Motor neuron (in vitro differentiated cells): ENCODE data around the gene RCAN2. TPM values are rescaled to one million over a fixed set of nuclear protein-coding genes. Genes with fewer than 3 reads are reported as not detected.
A peak's percentile ranks its signal among the peaks of the same experiment; 100 is the strongest.

Experiments
- ATAC-seq, 8 experiments: fragments of 200-7000 bp; cut with Tn5 transposase; replicated peaks in 6 of 8; 2 replicates each; pipeline ENCODE4 v1.8.0; 2021; ENCODE audit warnings: mild to moderate bottlenecking in 8 of 8, moderate library complexity in 8 of 8
- H3K27ac ChIP-seq, 2 donors: fragments of 250-450 bp; sonication (Bioruptor Pico); 2 replicates each; pipeline ENCODE4 v1.9.0; 2021; ENCODE audit warnings: antibody characterized with exemption in 2 of 2, mild to moderate bottlenecking in 2 of 2, moderate library complexity in 1 of 2
- H3K4me1 ChIP-seq, 2 donors: fragments of 250-450 bp; sonication (Bioruptor Pico); replicated peaks in 1 of 2; 2 replicates each; pipeline ENCODE4 v1.6.1; 2021; ENCODE audit warnings: antibody characterized with exemption in 2 of 2, mild to moderate bottlenecking in 2 of 2, moderate library complexity in 1 of 2
- H3K4me3 ChIP-seq, 5 donors: fragments of 250-450 bp; sonication (Bioruptor Pico); 2 replicates each; pipeline ENCODE4 v1.9.0; 2021; ENCODE audit warnings: antibody characterized with exemption in 5 of 5, mild to moderate bottlenecking in 5 of 5, moderate library complexity in 4 of 5
- WGBS, 10 experiments: fragments of 450-650 bp; shearing (Covaris generic); methylation state at CpG; one replicate each; pipeline ENCODE4 v1.0.0; 2022; 5-methylcytosine and 5-hydroxymethylcytosine counted together
- in situ Hi-C, 9 experiments: fragments of 400-800 bp; cut with MboI; loops; one replicate each; pipeline ENCODE4 v1.15.0; 2021; ENCODE audit warnings: low sequenced_read_pairs in 9 of 9, low pct_unique_long_range_greater_than_20kb in 2 of 9; ENCODE audit not compliant: unreplicated experiment in 9 of 9
- total RNA-seq, 8 experiments: library from RNA; unstranded; fragments of 300-600 nt; gene quantifications; 2 replicates each; pipeline versions ENCODE4 v1.2.3 to v1.2.4, GENCODE V29; 2022

The RCAN2 gene
- total RNA-seq, 8 experiments from 2014 or later: 0.27 to 104 (median 24.0) TPM; not detected in 1

- ATAC-seq: no peak
- Histone ChIP-seq H3K27ac (no peak overlapping the region), H3K4me1 (no peaks in the 10 kb centered on the region), H3K4me3 (no peak overlapping the region)
- WGBS, 10 experiments: 8 to 100% (median 54%) methylated on average over 1 to 3 of the region's 3 CpGs; no CpG with 5 or more reads in 4 of the 10 experiments
- in situ Hi-C loops: loop anchor here in 1 of 9 experiments (25.0 kb wide), 1 partner anchor 367 kb away; no protein-coding TSS in a partner anchor
Measured at GRCh38 chr6:46444772-46445454, 46.3 kb downstream of the RCAN2 start.

- H3K4me3 ChIP-seq: no peak overlapping the region
- no peaks in the 10 kb centered on the region for H3K4me1 ChIP-seq
- no peak for ATAC-seq
- WGBS, 10 experiments: 57 to 100% (median 81%) methylated on average over 1 to 3 of the region's 3 CpGs
- H3K27ac ChIP-seq: no peak overlapping the region
- in situ Hi-C loops: loop anchor here in 1 of 9 experiments (25.0 kb wide), 1 partner anchor 369 kb away; no protein-coding TSS in a partner anchor
Measured at GRCh38 chr6:46443623-46444022, 47.6 kb downstream of the RCAN2 start.

GRCh38 chr6:46440641-46441040 is 50.6 kb downstream of the RCAN2 start:
- no peak overlapping the region for H3K27ac ChIP-seq
- 0 to 90% (median 56%) methylated on average over 1 of the region's 1 CpG; no CpG with 5 or more reads in 1 of the 10 experiments for WGBS, 10 experiments
- in situ Hi-C loops: loop anchor here in 1 of 9 experiments (25.0 kb wide), 1 partner anchor 372 kb away; no protein-coding TSS in a partner anchor
- H3K4me1 ChIP-seq: peaks cover 0 to 6% of the 10 kb centered on the region in 2 donors
- ATAC-seq: no peak
- H3K4me3 ChIP-seq: no peak overlapping the region

DNA sequence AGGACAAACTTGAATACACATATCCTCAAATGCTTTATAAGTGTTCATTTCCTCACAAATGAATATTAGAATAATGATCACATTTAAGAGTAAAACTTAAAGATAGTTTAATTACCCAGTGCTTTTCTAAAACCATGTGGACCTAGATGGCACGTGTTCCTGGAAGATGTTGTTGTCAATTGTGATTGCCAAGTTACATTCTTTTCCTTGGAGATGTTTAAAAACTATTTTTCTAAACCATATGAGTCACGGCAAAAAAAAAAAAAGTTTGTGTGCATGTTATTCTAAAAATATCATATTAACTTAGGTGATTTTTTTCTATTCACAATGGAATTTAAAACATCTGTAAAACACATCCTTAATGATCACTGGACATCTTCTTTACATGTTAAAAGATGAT is 51.1 kb downstream of the RCAN2 start:
- in situ Hi-C loops: loop anchor here in 1 of 9 experiments (25.0 kb wide), 1 partner anchor 372 kb away; no protein-coding TSS in a partner anchor
- ATAC-seq: no peak

GRCh38 chr6:46438245-46438644 is 53.0 kb downstream of the RCAN2 start:
- ATAC-seq: no peak
- no peak overlapping the region for H3K27ac ChIP-seq
- H3K4me1 ChIP-seq: peaks cover 0 to 6% of the 10 kb centered on the region in 2 donors
- no peak overlapping the region for H3K4me3 ChIP-seq
- WGBS, 10 experiments: 69 to 100% (median 92%) methylated on average over 1 to 4 of the region's 4 CpGs; no CpG with 5 or more reads in 5 of the 10 experiments
- in situ Hi-C loops: loop anchor here in 1 of 9 experiments (25.0 kb wide), 1 partner anchor 374 kb away; no protein-coding TSS in a partner anchor

More for the DNA sequence above, 51.1 kb downstream of the RCAN2 start:
- 0 to 93% (median 65%) methylated on average over 1 to 2 of the region's 2 CpGs for WGBS, 10 experiments
- Histone ChIP-seq H3K4me1 (peaks cover 0 to 6% of the 10 kb centered on the region in 2 donors), H3K27ac (no peak overlapping the region), H3K4me3 (no peak overlapping the region)

GRCh38 chr6:46437671-46438221 is 53.5 kb downstream of the RCAN2 start:
- in situ Hi-C loops: loop anchor here in 1 of 9 experiments (25.0 kb wide), 1 partner anchor 375 kb away; no protein-coding TSS in a partner anchor
- ATAC-seq: peak in 6 of 8 experiments; percentile 34 to 76 (median 66)
- Histone ChIP-seq H3K4me1 (peaks cover 0 to 6% of the 10 kb centered on the region in 2 donors), H3K4me3 (no peak overlapping the region), H3K27ac (no peak overlapping the region)

GRCh38 chr6:46422619-46423018 is 68.6 kb downstream of the RCAN2 start:
- Histone ChIP-seq H3K4me1 (no peaks in the 10 kb centered on the region), H3K4me3 (no peak overlapping the region), H3K27ac (no peak overlapping the region)
- in situ Hi-C loops: loop anchor here in 2 of 9 experiments (10.0 to 25.0 kb wide), 4 partner anchors 185 to 335 kb away; no protein-coding TSS in a partner anchor
- no peak for ATAC-seq

DNA sequence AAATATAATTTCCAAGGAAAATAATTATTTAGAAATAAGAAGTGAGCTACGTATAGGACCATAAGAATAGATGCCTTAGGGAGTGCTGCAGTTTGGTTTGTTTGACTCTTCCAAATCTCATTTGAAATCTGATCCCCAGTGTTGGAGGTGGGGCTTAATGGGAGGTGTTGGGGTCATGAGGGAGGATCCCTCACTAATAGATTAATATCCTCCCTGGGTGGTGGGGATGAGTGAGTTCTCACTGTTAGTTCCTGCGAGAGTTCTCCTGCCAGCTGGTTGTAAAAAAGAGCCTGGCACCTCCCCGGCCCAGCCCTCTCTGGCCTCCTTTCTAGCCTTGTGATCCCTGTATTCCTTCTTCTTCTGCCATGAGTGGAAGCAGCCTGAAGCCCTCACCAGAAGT is 69.3 kb downstream of the RCAN2 start:
- H3K4me3 ChIP-seq: no peak overlapping the region
- WGBS, 10 experiments: 45 to 100% (median 60%) methylated on average over 1 to 3 of the region's 3 CpGs; no CpG with 5 or more reads in 3 of the 10 experiments
- ATAC-seq: no peak
- H3K27ac ChIP-seq: no peak overlapping the region
- in situ Hi-C loops: loop anchor here in 2 of 9 experiments (10.0 to 25.0 kb wide), 4 partner anchors 185 to 335 kb away; no protein-coding TSS in a partner anchor
- no peaks in the 10 kb centered on the region for H3K4me1 ChIP-seq

DNA sequence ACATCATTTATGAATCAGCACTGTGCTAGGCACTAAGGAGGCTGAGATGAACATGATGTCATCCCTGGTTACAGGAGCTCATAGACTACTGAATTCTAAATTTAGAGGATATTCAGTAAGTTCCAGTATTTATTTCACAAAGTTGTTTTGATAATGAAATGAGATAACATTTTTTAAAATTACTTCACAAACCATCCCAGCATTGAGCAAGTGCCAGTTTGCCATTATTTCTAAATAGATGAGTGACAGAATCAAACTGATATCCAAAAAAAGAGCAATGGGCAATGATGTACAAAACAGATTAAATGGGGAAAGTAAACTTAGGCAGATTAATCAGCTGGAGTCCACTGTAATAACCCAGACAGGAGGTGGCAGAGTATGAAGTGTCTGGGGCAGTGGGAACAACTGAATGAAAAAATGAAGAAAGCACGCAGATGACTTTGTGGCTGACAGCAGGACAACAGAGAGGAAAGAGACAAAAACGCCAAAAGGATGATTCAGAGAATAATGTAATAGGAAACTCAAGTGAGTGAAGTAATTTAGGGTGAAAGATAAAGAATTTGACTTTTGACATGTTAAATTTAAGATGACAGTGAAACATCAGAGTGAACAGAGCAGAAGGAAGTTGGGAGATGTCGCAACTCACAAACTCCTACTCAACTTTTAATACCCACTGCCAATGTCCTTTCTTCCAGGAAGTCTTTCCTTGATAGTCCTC is 70.2 kb downstream of the RCAN2 start:
- ATAC-seq: no peak
- no peak overlapping the region for H3K4me3 ChIP-seq
- no peak overlapping the region for H3K27ac ChIP-seq
- in situ Hi-C loops: loop anchor here in 2 of 9 experiments (10.0 to 25.0 kb wide), 4 partner anchors 184 to 334 kb away; no protein-coding TSS in a partner anchor
- H3K4me1 ChIP-seq: no peaks in the 10 kb centered on the region
- 17 to 100% (median 75%) methylated on average over 1 to 3 of the region's 3 CpGs for WGBS, 10 experiments

- peak in 4 of 8 experiments; percentile 41 to 51 (median 44) for ATAC-seq
- Histone ChIP-seq H3K27ac (no peak overlapping the region), H3K4me1 (no peaks in the 10 kb centered on the region), H3K4me3 (no peak overlapping the region)
- WGBS, 10 experiments: 0 to 6% (median 5%) methylated on average over 1 to 2 of the region's 2 CpGs; no CpG with 5 or more reads in 2 of the 10 experiments
- in situ Hi-C loops: loop anchor here in 2 of 9 experiments (10.0 to 25.0 kb wide), 4 partner anchors 182 to 332 kb away; no protein-coding TSS in a partner anchor
Measured at GRCh38 chr6:46419576-46420002, 71.7 kb downstream of the RCAN2 start.

DNA sequence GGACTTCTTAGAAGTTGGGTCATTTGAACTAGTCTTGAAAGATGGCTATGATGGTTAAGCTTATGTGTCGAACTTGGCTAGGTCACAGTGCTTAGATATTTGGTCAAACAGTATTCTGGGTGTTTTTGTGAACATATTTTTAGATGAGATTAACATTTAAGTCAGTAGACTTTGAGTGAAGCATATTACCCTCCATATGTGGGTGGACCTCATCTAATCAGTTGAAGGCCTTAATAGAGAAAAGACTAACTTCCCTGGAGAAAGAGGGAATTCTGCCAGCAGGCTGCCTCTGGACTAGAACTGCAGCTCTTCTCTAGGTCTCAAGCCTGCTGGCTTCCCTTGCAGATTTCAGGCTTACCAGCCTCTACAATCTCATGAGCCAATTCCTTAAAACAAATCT is 76.9 kb downstream of the RCAN2 start:
- no peak for ATAC-seq
- WGBS, 10 experiments: 17 to 71% (median 33%) methylated on average over 1 of the region's 1 CpG; no CpG with 5 or more reads in 3 of the 10 experiments
- Histone ChIP-seq H3K4me3 (no peak overlapping the region), H3K4me1 (no peaks in the 10 kb centered on the region), H3K27ac (no peak overlapping the region)
- in situ Hi-C loops: loop anchor here in 2 of 9 experiments (25.0 kb wide), 3 partner anchors 177 to 327 kb away; no protein-coding TSS in a partner anchor

DNA sequence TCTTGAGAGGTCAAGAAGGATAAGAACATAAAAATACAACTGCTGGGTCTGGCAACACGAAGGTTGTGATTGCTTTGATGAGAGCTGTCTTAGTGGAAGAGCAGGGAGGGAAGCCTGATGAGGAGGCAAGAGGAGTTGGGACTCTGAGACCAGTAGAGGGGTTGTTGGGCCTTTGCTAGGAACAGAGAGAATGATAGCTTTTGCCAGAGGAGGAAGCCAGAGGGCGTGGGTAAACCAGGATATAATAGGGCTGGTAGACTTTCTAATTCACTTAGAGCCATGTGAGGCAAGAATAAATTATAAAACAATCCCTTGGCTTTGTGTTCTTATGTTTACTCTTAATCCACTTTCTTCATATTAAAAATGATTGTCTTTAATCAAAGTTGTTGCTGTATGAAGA is 78.6 kb downstream of the RCAN2 start:
- Histone ChIP-seq H3K4me3 (no peak overlapping the region), H3K4me1 (no peaks in the 10 kb centered on the region), H3K27ac (no peak overlapping the region)
- no peak for ATAC-seq
- in situ Hi-C loops: loop anchor here in 2 of 9 experiments (25.0 kb wide), 3 partner anchors 175 to 325 kb away; no protein-coding TSS in a partner anchor
- WGBS, 10 experiments: 8 to 80% (median 52%) methylated on average over 1 to 2 of the region's 2 CpGs; no CpG with 5 or more reads in 3 of the 10 experiments
